ENCODE data around the gene GPR33. TPM values are rescaled to one million over a fixed set of nuclear protein-coding genes. Genes with fewer than 3 reads are reported as not detected.

GPR33 gene
- total RNA-seq, 1 donor from 2014 or later: not detected

DNA sequence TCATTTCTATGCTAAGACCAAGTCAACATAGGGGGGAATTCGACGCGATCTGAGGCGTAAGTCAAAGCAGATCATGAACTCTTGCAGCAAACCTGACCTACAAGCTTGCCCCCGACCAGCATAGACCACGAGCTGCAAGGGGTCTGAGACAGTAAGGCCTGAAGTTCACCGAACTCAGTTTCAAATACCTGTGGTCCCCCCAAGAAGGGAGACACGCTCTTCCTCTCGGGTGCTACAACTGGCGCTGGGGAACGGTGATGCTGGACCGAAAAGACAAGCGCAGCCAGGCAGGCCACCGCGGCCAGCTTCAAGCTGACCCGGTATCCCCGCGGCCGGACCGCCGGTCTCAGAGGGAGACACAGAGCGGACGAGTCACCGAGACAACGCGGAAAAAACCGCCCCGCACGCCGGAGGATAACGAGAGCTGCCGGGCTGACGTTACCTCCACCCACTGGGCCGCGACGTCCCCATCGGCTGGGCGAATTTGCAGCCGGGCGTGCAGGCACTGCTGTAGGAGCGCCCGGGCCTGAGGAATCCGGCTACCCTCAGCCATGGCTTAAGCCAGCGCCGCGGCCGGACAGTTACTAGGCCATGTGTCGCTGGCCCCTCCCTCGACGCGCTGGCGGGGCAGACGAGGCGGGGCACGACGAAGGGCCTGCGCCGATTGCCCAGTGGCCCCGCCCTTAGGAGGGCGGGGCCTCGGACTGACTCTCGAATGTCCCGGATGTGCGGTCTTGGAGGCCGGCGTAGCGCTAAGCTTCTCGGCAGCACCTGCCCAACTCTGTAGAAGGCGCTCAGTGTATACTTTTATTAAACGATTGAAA lies 30.8 kb downstream of the GPR33 start, which contains the start of gene DTD2:
Gene DTD2 (minus strand): TSS at position 666 of the 824 bp plus-strand sequence. CDS start 113 bp downstream, at position 553.
- peak; percentile 93 for DNase-seq
- Mint-ChIP-seq H3K4me1 (ENCODE audit: low read depth, unreplicated experiment) (peaks cover 14% of the 10 kb centered on the region), H3K9me3 (ENCODE audit: unreplicated experiment) (peaks cover 1% of the 10 kb centered on the region)

DNA sequence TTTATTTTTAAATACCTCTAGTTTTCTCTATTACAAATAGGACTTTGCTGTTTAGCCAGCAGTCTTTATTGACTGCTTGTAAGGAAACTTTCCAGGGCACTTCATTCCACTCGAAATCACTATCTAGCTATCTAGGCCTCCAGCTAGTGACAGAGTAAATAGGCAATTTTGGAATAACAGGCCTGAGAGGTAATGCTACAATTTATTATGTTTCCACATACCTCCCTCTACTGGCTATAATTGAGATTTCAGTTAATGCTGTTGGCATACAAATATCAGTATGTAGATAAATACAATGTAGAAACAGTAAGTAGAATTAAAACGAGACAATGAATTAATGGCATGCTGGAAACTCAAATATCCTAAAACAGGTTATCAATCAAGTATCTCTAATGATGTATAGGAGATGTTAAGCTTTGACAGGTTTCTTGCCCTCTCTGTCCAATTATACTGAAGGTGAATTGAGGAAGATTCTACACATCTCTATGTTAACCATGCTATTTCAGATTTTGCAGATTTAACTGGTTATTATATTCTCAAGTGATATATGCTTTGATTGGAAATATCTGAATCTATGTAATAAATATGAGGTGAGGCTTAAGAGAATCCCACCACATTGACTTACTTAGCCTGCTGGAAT lies 37.7 kb downstream of the GPR33 start:
- TF ChIP-seq, protein P1, sequence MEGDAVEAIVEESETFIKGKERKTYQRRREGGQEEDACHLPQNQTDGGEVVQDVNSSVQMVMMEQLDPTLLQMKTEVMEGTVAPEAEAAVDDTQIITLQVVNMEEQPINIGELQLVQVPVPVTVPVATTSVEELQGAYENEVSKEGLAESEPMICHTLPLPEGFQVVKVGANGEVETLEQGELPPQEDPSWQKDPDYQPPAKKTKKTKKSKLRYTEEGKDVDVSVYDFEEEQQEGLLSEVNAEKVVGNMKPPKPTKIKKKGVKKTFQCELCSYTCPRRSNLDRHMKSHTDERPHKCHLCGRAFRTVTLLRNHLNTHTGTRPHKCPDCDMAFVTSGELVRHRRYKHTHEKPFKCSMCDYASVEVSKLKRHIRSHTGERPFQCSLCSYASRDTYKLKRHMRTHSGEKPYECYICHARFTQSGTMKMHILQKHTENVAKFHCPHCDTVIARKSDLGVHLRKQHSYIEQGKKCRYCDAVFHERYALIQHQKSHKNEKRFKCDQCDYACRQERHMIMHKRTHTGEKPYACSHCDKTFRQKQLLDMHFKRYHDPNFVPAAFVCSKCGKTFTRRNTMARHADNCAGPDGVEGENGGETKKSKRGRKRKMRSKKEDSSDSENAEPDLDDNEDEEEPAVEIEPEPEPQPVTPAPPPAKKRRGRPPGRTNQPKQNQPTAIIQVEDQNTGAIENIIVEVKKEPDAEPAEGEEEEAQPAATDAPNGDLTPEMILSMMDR (IDR thresholded peaks at IDR 0.05; ENCODE audit: partially characterized antibody, unreplicated experiment): peak; percentile 60
- Mint-ChIP-seq H3K27ac (ENCODE audit: unreplicated experiment) (no peak overlapping the region), H3K9me3 (ENCODE audit: unreplicated experiment) (no peaks in the 10 kb centered on the region), H3K4me3 (ENCODE audit: unreplicated experiment) (no peak overlapping the region), H3K36me3 (ENCODE audit: unreplicated experiment) (no peaks in the 10 kb centered on the region), H3K27me3 (ENCODE audit: unreplicated experiment) (no peaks in the 10 kb centered on the region), H3K4me1 (ENCODE audit: low read depth, unreplicated experiment) (no peaks in the 10 kb centered on the region)
- DNase-seq: no peak

More for the DNA sequence above, 30.8 kb downstream of the GPR33 start, which contains the start of gene DTD2:
- H3K4me3 Mint-ChIP-seq (ENCODE audit: unreplicated experiment): peak within 1 kb of the TSS; percentile 95
- TF ChIP-seq, protein P1 (IDR thresholded peaks at IDR 0.05; ENCODE audit: partially characterized antibody, unreplicated experiment): no peak
- peaks cover 2% of the 10 kb centered on the region for H3K27me3 Mint-ChIP-seq (ENCODE audit: unreplicated experiment)
- peak within 1 kb of the TSS; percentile 98 for H3K27ac Mint-ChIP-seq (ENCODE audit: unreplicated experiment)
- H3K36me3 Mint-ChIP-seq (ENCODE audit: unreplicated experiment): no peaks in the 10 kb centered on the region

DNA sequence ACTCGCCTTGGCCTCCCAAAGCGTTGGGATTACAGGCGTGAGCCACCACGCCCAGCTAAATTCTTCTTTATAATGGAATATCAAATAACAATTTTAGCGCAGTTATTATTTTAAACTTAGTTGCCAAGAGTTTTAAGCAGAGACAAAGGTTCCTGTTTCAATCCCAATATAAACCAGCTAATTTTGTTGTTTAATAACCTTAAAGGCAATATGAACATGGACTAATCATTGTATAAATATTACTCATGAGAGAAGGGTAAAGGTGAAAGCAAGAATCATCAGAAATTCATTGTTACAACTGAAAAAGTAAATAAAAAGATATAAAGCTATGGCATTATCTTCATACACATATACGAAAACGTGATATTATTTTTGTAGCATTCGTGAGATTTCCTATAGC lies 38.7 kb downstream of the GPR33 start:
- Mint-ChIP-seq H3K9me3 (ENCODE audit: unreplicated experiment) (no peaks in the 10 kb centered on the region), H3K4me1 (ENCODE audit: low read depth, unreplicated experiment) (no peaks in the 10 kb centered on the region), H3K27me3 (ENCODE audit: unreplicated experiment) (no peaks in the 10 kb centered on the region), H3K36me3 (ENCODE audit: unreplicated experiment) (no peaks in the 10 kb centered on the region), H3K27ac (ENCODE audit: unreplicated experiment) (no peak overlapping the region), H3K4me3 (ENCODE audit: unreplicated experiment) (no peak overlapping the region)
- TF ChIP-seq, protein P1 (IDR thresholded peaks at IDR 0.05; ENCODE audit: partially characterized antibody, unreplicated experiment): no peak
- no peak for DNase-seq

DNA sequence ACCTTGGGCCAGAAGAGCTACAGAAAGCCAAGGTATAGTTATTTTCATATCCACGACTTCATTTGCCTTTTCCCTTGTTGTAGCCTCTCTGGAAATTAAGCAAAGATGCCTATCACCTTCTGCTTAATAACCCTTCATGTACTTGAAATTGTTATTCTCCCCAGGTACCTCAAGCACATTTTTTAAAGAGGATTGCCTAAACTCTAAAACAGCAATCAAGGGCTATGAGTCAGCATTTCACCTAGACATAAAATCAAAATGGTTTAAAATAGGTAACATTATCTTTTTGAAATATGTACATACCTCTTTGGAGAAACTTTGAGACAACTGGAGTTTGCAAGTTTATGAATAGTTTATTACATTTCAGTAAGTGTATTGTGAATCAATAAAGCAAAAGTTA lies 42.1 kb downstream of the GPR33 start:
- no peak overlapping the region for H3K4me3 Mint-ChIP-seq (ENCODE audit: unreplicated experiment)
- DNase-seq: no peak
- no peaks in the 10 kb centered on the region for H3K4me1 Mint-ChIP-seq (ENCODE audit: low read depth, unreplicated experiment)
- no peaks in the 10 kb centered on the region for H3K27me3 Mint-ChIP-seq (ENCODE audit: unreplicated experiment)
- no peak overlapping the region for H3K27ac Mint-ChIP-seq (ENCODE audit: unreplicated experiment)
- TF ChIP-seq, protein P1 (IDR thresholded peaks at IDR 0.05; ENCODE audit: partially characterized antibody, unreplicated experiment): no peak
- H3K36me3 Mint-ChIP-seq (ENCODE audit: unreplicated experiment): no peaks in the 10 kb centered on the region
- H3K9me3 Mint-ChIP-seq (ENCODE audit: unreplicated experiment): no peaks in the 10 kb centered on the region

DNA sequence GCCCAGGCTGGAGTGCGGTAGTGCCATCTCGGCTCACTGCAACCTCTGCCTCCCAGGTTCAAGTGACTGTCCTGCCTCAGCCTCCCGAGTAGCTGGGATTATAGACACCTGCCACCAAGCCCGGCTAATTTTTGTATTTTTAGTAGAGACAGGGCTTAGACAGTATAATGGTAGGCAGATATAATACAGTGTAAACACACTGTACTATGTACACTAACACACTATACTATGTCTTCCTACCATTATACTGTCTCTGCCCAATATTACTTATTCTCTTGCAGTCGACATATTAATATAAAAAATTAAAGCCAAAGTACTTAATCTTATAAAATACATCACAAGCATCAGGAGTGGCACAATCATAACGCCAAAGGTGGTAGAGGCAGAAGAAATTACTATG lies 45.6 kb downstream of the GPR33 start:
- H3K27me3 Mint-ChIP-seq (ENCODE audit: unreplicated experiment): no peaks in the 10 kb centered on the region
- no peaks in the 10 kb centered on the region for H3K4me1 Mint-ChIP-seq (ENCODE audit: low read depth, unreplicated experiment)
- no peak for DNase-seq
- H3K4me3 Mint-ChIP-seq (ENCODE audit: unreplicated experiment): no peak overlapping the region
- peaks cover 4% of the 10 kb centered on the region for H3K36me3 Mint-ChIP-seq (ENCODE audit: unreplicated experiment)
- no peak overlapping the region for H3K27ac Mint-ChIP-seq (ENCODE audit: unreplicated experiment)
- TF ChIP-seq, protein P1 (IDR thresholded peaks at IDR 0.05; ENCODE audit: partially characterized antibody, unreplicated experiment): no peak
- no peaks in the 10 kb centered on the region for H3K9me3 Mint-ChIP-seq (ENCODE audit: unreplicated experiment)
